HCT116 (cell line): ENCODE data around the gene APOBEC3A. TPM values are rescaled to one million over a fixed set of nuclear protein-coding genes. Genes with fewer than 3 reads are reported as not detected.

ENCODE experiments used
- ATAC-seq: fragments of 200-7000 bp; cut with Tn5 transposase; 2 replicates; pipeline ENCODE4 v1.9.1; 2020; ENCODE audit warnings: mild to moderate bottlenecking, moderate library complexity
- BruUV-seq: library from RNA; stranded (reverse); fragments of 400-500 nt; replicated peaks from 2 replicates; lab custom pipeline; 2021; lab: Mats Ljungman, UMichigan
- CTCF ChIA-PET: fragments of 300-600 bp; sonication (Branson Sonifier 250); formaldehyde crosslinking; loops from one replicate; lab custom pipeline; 2021; ENCODE audit warnings: antibody characterized with exemption; lab: Charles Lee
- POLR2A ChIA-PET: fragments of 300-600, 350-600 bp; sonication (Branson Sonifier 250); formaldehyde crosslinking; loops from one replicate; lab custom pipeline; 2021; ENCODE audit warnings: antibody characterized with exemption; lab: Charles Lee
- RAD21 ChIA-PET, 2 experiments: fragments of 300-600 bp; sonication (Branson Sonifier 250); formaldehyde crosslinking; loops; one replicate each; lab custom pipeline; 2023; ENCODE audit warnings: low total read pairs in 2 of 2; ENCODE audit not compliant: uncharacterized antibody in 2 of 2, unreplicated experiment in 2 of 2, low non-redundant PET in 1 of 2; lab: Charles Lee
- DNase-seq: peaks from one replicate; pipeline ENCODE4 v3.0.0-alpha.2; 2010; ENCODE audit warnings: low read depth, low spot score
- H2AFZ ChIP-seq: fragments of 200-600 bp; shearing (Covaris generic), sonication (generic); 2 replicates; pipeline ENCODE4 v1.6.1; 2017; ENCODE audit warnings: low read depth, mixed run types, mixed read lengths, antibody characterized with exemption, low read length; ENCODE audit not compliant: poor library complexity, severe bottlenecking
- H3K27ac ChIP-seq: 2 replicates; pipeline ENCODE4 v1.5.1; 2012; ENCODE audit warnings: low read depth, low read length
- H3K27me3 ChIP-seq: fragments of 200-600 bp; sonication (generic); 2 replicates; pipeline ENCODE4 v1.6.1; 2016; ENCODE audit warnings: mixed run types, low read length, mixed read lengths; ENCODE audit not compliant: insufficient read depth
- H3K36me3 ChIP-seq, 2 experiments: fragments of 200-500 bp in 1 of 2; fragments of 200-600 bp in 1 of 2; sonication (Bioruptor generic) in 1 of 2; sonication (generic) in 1 of 2; 2 replicates each; pipeline versions ENCODE4 v1.5.1 to v1.6.1; 2014 to 2016; ENCODE audit warnings: low read length in 2 of 2, inconsistent platforms in 1 of 2, mixed read lengths in 1 of 2, mixed run types in 1 of 2; ENCODE audit not compliant: insufficient read depth in 2 of 2, control insufficient read depth in 1 of 2
- H3K4me1 ChIP-seq, 2 experiments: fragments of 200-600 bp in 1 of 2; sonication (generic) in 1 of 2; 2 replicates each; pipeline versions ENCODE4 v1.5.1 to v1.6.1; 2012 to 2017; ENCODE audit warnings: low read length in 2 of 2, inconsistent platforms in 1 of 2, mild to moderate bottlenecking in 1 of 2, mixed read lengths in 1 of 2, mixed run types in 1 of 2, moderate library complexity in 1 of 2; ENCODE audit not compliant: insufficient read depth in 2 of 2, control insufficient read depth in 1 of 2
- H3K4me2 ChIP-seq: fragments of 200-600 bp; sonication (generic); 2 replicates; pipeline ENCODE4 v1.6.1; 2017; ENCODE audit warnings: mixed run types, low read length, mixed read lengths
- H3K4me3 ChIP-seq, 2 experiments: fragments of 200-600 bp in 1 of 2; sonication (generic) in 1 of 2; replicated peaks in 1 of 2; 2 replicates each; pipeline ENCODE4 v1.5.1; 2011 to 2016; ENCODE audit warnings: low read length in 2 of 2, control low read depth in 1 of 2, low read depth in 1 of 2, mild to moderate bottlenecking in 1 of 2, mixed read lengths in 1 of 2, mixed run types in 1 of 2
- H3K79me2 ChIP-seq: fragments of 200-600 bp; sonication (generic); 2 replicates; pipeline ENCODE4 v1.6.1; 2017; ENCODE audit warnings: mild to moderate bottlenecking, mixed run types, low read length, moderate library complexity, mixed read lengths; ENCODE audit not compliant: insufficient read depth
- H3K9ac ChIP-seq: fragments of 200-600 bp; sonication (generic); 2 replicates; pipeline ENCODE4 v1.6.1; 2016; ENCODE audit warnings: low read length, mixed read lengths
- H3K9me2 ChIP-seq: fragments of 200-600 bp; sonication (generic), shearing (Covaris generic); 2 replicates; pipeline ENCODE4 v1.6.1; 2017; ENCODE audit warnings: mixed run types, mild to moderate bottlenecking, moderate library complexity; ENCODE audit not compliant: insufficient read depth
- H3K9me3 ChIP-seq, 2 experiments: fragments of 200-500 bp in 1 of 2; fragments of 200-600 bp in 1 of 2; sonication (Bioruptor generic) in 1 of 2; sonication (generic) in 1 of 2; 2 replicates each; pipeline ENCODE4 v1.6.1; 2014 to 2017; ENCODE audit warnings: low read length in 2 of 2, mixed read lengths in 2 of 2, inconsistent platforms in 1 of 2, low read depth in 1 of 2, mild to moderate bottlenecking in 1 of 2, mixed run types in 1 of 2, moderate library complexity in 1 of 2; ENCODE audit not compliant: control insufficient read depth in 1 of 2, insufficient read depth in 1 of 2
- H4K20me1 ChIP-seq: fragments of 200-600 bp; sonication (generic), shearing (Covaris generic); 2 replicates; pipeline ENCODE4 v1.6.1; 2017; ENCODE audit warnings: mixed run types, mild to moderate bottlenecking, moderate library complexity; ENCODE audit not compliant: insufficient read depth
- ATF3 ChIP-seq: IDR thresholded peaks from 2 replicates; pipeline ENCODE4 v1.6.1; 2012
- CBX3 ChIP-seq: IDR thresholded peaks from 2 replicates; pipeline ENCODE4 v1.6.1; 2012; ENCODE audit warnings: low read depth
- CTCF ChIP-seq, 3 experiments: fragments of 200-600 bp in 1 of 3; sonication (generic) in 1 of 3; IDR thresholded peaks in 2 of 3; conservative IDR thresholded peaks in 1 of 3; 2 replicates each; pipeline ENCODE4 v1.5.1; 2012 to 2017; ENCODE audit warnings: low read depth in 2 of 3, low read length in 2 of 3, antibody characterized with exemption in 1 of 3, borderline replicate concordance in 1 of 3, control low read depth in 1 of 3, mild to moderate bottlenecking in 1 of 3, mixed read lengths in 1 of 3, mixed run types in 1 of 3, moderate library complexity in 1 of 3; ENCODE audit not compliant: insufficient read depth in 1 of 3
- EGR1 ChIP-seq: IDR thresholded peaks from 2 replicates; pipeline ENCODE4 v1.6.1; 2012; ENCODE audit warnings: low read depth
- EZH2phosphoT487 ChIP-seq: fragments of 200-600 bp; IDR thresholded peaks from 2 replicates; pipeline ENCODE4 v1.6.1; 2018; ENCODE audit warnings: antibody characterized with exemption, borderline replicate concordance
- FOSL1 ChIP-seq: IDR thresholded peaks from 2 replicates; pipeline ENCODE4 v1.6.1; 2012; ENCODE audit warnings: low read depth
- MAX ChIP-seq: IDR thresholded peaks from 2 replicates; pipeline ENCODE4 v1.6.1; 2012
- POLR2A ChIP-seq: IDR thresholded peaks from 2 replicates; pipeline ENCODE4 v1.7.0; 2011; ENCODE audit warnings: borderline replicate concordance; ENCODE audit not compliant: insufficient read depth, insufficient read length; ENCODE audit errors: extremely low read depth
- POLR2AphosphoS5 ChIP-seq: IDR thresholded peaks from 2 replicates; pipeline ENCODE4 v1.6.1; 2011; ENCODE audit warnings: mild to moderate bottlenecking, low read depth, low read length, moderate library complexity
- RAD21 ChIP-seq: IDR thresholded peaks from 2 replicates; pipeline ENCODE4 v1.6.1; 2012; ENCODE audit warnings: low read depth, mild to moderate bottlenecking
- REST ChIP-seq: IDR thresholded peaks from 2 replicates; pipeline ENCODE4 v1.6.1; 2012; ENCODE audit warnings: low read depth
- SIN3A ChIP-seq: IDR thresholded peaks from 2 replicates; pipeline ENCODE4 v1.6.1; 2012; ENCODE audit warnings: low read depth
- SP1 ChIP-seq: IDR thresholded peaks from 2 replicates; pipeline ENCODE4 v1.6.1; 2012; ENCODE audit warnings: low read depth
- SRF ChIP-seq: IDR thresholded peaks from 2 replicates; pipeline ENCODE4 v1.6.1; 2012; ENCODE audit warnings: low read depth
- intact Hi-C: fragments of 100-400 bp; cut with micrococcal nuclease; formaldehyde crosslinking; loops from 2 replicates; pipeline ENCODE4 v1.10.0; 2022
- total RNA-seq: library from RNA; stranded (reverse); gene quantifications from one replicate; pipeline ENCODE4 v1.2.1, GENCODE V29; 2021; ENCODE audit not compliant: unreplicated experiment

The APOBEC3A gene
- total RNA-seq, 1 experiment from 2014 or later, result not detected

- ChIA-PET POLR2A (interaction anchor here (0.5 kb wide), 1 partner anchor 64 kb away, joined by 5 read pairs; no protein-coding TSS in a partner anchor), RAD21 (interaction anchor here in 1 of 2 experiments (1.1 kb wide), 1 partner anchor 54 kb away, joined by 4 read pairs; no protein-coding TSS in a partner anchor), CTCF (interaction anchor here (0.7 to 2.2 kb wide), 6 partner anchors 11 to 154 kb away, joined by 3 to 9 read pairs (median 6); no protein-coding TSS in a partner anchor)
- intact Hi-C loops, result loop anchor here (1.0 kb wide), 1 partner anchor 51 kb away; the partner anchor contains the start of gene CBX6
- TF ChIP-seq SRF, result no peak
- no peak for TF ChIP-seq EGR1
- TF ChIP-seq CBX3, result peak; percentile 28
- no peak for TF ChIP-seq EZH2phosphoT487
- TF ChIP-seq POLR2A, result peak; percentile 44
- TF ChIP-seq SIN3A, result no peak; the same call in 1 of the 2 replicates
- no peak for TF ChIP-seq FOSL1
- TF ChIP-seq REST, result no peak
- TF ChIP-seq CTCF (IDR thresholded peaks at IDR 0.05 in 2 of 3, conservative IDR thresholded peaks at IDR 0.05 in 1 of 3; ENCODE audit: borderline replicate concordance in 1 of 3, insufficient read depth in 1 of 3, low read depth in 2 of 3, low read length in 2 of 3), result peak in 2 of 3 experiments; percentile 38 to 47; a peak in 4 of 6 replicates
- peak; percentile 42; the same call in 1 of the 2 replicates for TF ChIP-seq MAX
- TF ChIP-seq RAD21, result no peak
- TF ChIP-seq SP1, result peak; percentile 72; the same call in 1 of the 2 replicates
- peak; percentile 13; the same call in 1 of the 2 replicates for TF ChIP-seq POLR2AphosphoS5
- TF ChIP-seq ATF3, result no peak
- peak overlapping the region; percentile 46 for H2AFZ ChIP-seq
- no peaks in the 10 kb centered on the region for H3K79me2 ChIP-seq
- peak overlapping the region; percentile 52 for H3K9ac ChIP-seq
- H3K9me2 ChIP-seq, result no peaks in the 10 kb centered on the region
- H3K27ac ChIP-seq, result peak overlapping the region; percentile 86
- no peaks in the 10 kb centered on the region for H4K20me1 ChIP-seq
- DNase-seq (peak; percentile 91), ATAC-seq (peak; percentile 87)
- peak overlapping the region; percentile 90 for H3K4me2 ChIP-seq
- no peaks in the 10 kb centered on the region for H3K36me3 ChIP-seq
- H3K9me3 ChIP-seq, result no peaks in the 10 kb centered on the region
- peaks cover 58 to 67% of the 10 kb centered on the region in 2 experiments for H3K4me1 ChIP-seq
- peak overlapping the region; percentile 38 to 56 for H3K4me3 ChIP-seq
- no peaks in the 10 kb centered on the region for H3K27me3 ChIP-seq
- BruUV-seq, result no TSS peak
Observed at GRCh38 chr22:38923463-38924346, 33.7 kb upstream of the APOBEC3A start.
